Measurements from ENCODE around the gene RARRES2. TPM values are rescaled to one million over a fixed set of nuclear protein-coding genes. Genes with fewer than 3 reads are reported as not detected.

RARRES2 gene
- not detected in 2 replicates for total RNA-seq (2021)
- Bru-seq, nascent RNA, result not detected
- not detected for BruChase-seq, experiment 1, labeled RNA remaining after a 2-hour chase
- BruChase-seq, experiment 2, labeled RNA remaining after a 6-hour chase, result not detected
- long read RNA-seq, result 0 reads

- Histone ChIP-seq H3F3A (ENCODE audit: insufficient read depth, low read depth) (0 out of 2 replicates have a peak, but pooled peaks cover 8% of the 10 kb centered on the region), H3K27me3 (ENCODE audit: insufficient read depth, low read depth) (no peaks in the 10 kb centered on the region), H3K79me2 (ENCODE audit: low read depth) (no peaks in the 10 kb centered on the region), H3K9me2 (ENCODE audit: insufficient read depth) (no peaks in the 10 kb centered on the region), H4K20me1 (ENCODE audit: insufficient read depth) (no peaks in the 10 kb centered on the region; the same call in 1 of the 2 replicates), H3K36me3 (ENCODE audit: low read depth) (no peaks in the 10 kb centered on the region), H3K27ac (no peak within 1 kb of the TSS), H3K4me3 (no peak within 1 kb of the TSS), H3K4me2 (no peak within 1 kb of the TSS), H2AFZ (no peak within 1 kb of the TSS), H3K4me1 (replicated peaks; ENCODE audit: insufficient read depth) (no peaks in the 10 kb centered on the region), H3K9me3 (ENCODE audit: insufficient read depth, low read depth) (peaks cover 4% of the 10 kb centered on the region; the same call in 1 of the 2 replicates)
- CTCF ChIA-PET, result no interaction called here
- POLR2A ChIA-PET (ENCODE audit: unreplicated experiment), result no interaction called here
- TF ChIP-seq EZH2 (IDR thresholded peaks at IDR 0.05; ENCODE audit: low read depth), result no peak
- TF ChIP-seq, protein P1, sequence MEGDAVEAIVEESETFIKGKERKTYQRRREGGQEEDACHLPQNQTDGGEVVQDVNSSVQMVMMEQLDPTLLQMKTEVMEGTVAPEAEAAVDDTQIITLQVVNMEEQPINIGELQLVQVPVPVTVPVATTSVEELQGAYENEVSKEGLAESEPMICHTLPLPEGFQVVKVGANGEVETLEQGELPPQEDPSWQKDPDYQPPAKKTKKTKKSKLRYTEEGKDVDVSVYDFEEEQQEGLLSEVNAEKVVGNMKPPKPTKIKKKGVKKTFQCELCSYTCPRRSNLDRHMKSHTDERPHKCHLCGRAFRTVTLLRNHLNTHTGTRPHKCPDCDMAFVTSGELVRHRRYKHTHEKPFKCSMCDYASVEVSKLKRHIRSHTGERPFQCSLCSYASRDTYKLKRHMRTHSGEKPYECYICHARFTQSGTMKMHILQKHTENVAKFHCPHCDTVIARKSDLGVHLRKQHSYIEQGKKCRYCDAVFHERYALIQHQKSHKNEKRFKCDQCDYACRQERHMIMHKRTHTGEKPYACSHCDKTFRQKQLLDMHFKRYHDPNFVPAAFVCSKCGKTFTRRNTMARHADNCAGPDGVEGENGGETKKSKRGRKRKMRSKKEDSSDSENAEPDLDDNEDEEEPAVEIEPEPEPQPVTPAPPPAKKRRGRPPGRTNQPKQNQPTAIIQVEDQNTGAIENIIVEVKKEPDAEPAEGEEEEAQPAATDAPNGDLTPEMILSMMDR (conservative IDR thresholded peaks at IDR 0.05), result no peak
- no peak for DNase-seq
- intact Hi-C loops (cut with micrococcal nuclease; ENCODE audit: unreplicated experiment), result no loop called here
- no TSS peak for BruUV-seq (replicated peaks)
These were observed at the start of gene RARRES2 for GRCh38 chr7:150341263-150342120. RARRES2 (minus strand) TSS chr7:150341629; CDS start chr7:150340609, 1,020 bp downstream.

GRCh38 chr7:150390205-150390604, 48.8 kb upstream of the RARRES2 start:
- no peak overlapping the region for H3K27ac ChIP-seq
- peaks cover 8% of the 10 kb centered on the region; the same call in 1 of the 2 replicates for H3F3A ChIP-seq (ENCODE audit: insufficient read depth, low read depth)
- H3K9me2 ChIP-seq (ENCODE audit: insufficient read depth), result no peaks in the 10 kb centered on the region
- H3K27me3 ChIP-seq (ENCODE audit: insufficient read depth, low read depth), result no peaks in the 10 kb centered on the region
- BruUV-seq (replicated peaks), result no TSS peak
- no peak overlapping the region for H3K4me3 ChIP-seq
- H4K20me1 ChIP-seq (ENCODE audit: insufficient read depth), result no peaks in the 10 kb centered on the region
- no peak overlapping the region for H2AFZ ChIP-seq
- TF ChIP-seq, protein P1 (conservative IDR thresholded peaks at IDR 0.05), result no peak
- TF ChIP-seq EZH2 (IDR thresholded peaks at IDR 0.05; ENCODE audit: low read depth), result no peak
- no peaks in the 10 kb centered on the region for H3K9me3 ChIP-seq (ENCODE audit: insufficient read depth, low read depth)
- no peak overlapping the region for H3K4me2 ChIP-seq
- ChIA-PET POLR2A (ENCODE audit: unreplicated experiment) (no interaction called here), CTCF (no interaction called here)
- no peaks in the 10 kb centered on the region for H3K4me1 ChIP-seq (replicated peaks; ENCODE audit: insufficient read depth)
- H3K36me3 ChIP-seq (ENCODE audit: low read depth), result no peaks in the 10 kb centered on the region
- intact Hi-C loops (cut with micrococcal nuclease; ENCODE audit: unreplicated experiment), result no loop called here
- H3K79me2 ChIP-seq (ENCODE audit: low read depth), result no peaks in the 10 kb centered on the region
- DNase-seq, result no peak

DNA sequence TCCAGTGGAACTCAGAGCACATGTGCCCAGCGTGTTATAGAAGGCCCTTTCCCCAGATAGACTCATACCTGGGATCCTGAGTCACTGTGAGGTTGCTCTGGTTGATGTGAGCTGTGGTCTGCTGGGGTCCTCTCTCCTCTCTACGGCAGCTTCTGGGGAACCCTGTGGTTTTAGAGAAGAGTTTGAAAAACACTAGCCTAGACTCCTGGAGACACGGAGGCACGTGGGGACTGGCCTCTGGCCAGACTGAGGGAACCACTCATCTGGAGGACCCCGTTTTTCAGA, 48.0 kb upstream of the RARRES2 start:
- H3K4me1 ChIP-seq (replicated peaks; ENCODE audit: insufficient read depth), result no peaks in the 10 kb centered on the region
- no peaks in the 10 kb centered on the region for H3K9me3 ChIP-seq (ENCODE audit: insufficient read depth, low read depth)
- no peak overlapping the region for H3K27ac ChIP-seq
- H3K4me3 ChIP-seq, result no peak overlapping the region
- no peak for DNase-seq
- no TSS peak for BruUV-seq (replicated peaks)
- CTCF ChIA-PET, result no interaction called here
- intact Hi-C loops (cut with micrococcal nuclease; ENCODE audit: unreplicated experiment), result no loop called here
- POLR2A ChIA-PET (ENCODE audit: unreplicated experiment), result no interaction called here
- no peaks in the 10 kb centered on the region for H3K36me3 ChIP-seq (ENCODE audit: low read depth)
- H3K79me2 ChIP-seq (ENCODE audit: low read depth), result no peaks in the 10 kb centered on the region
- H3K27me3 ChIP-seq (ENCODE audit: insufficient read depth, low read depth), result no peaks in the 10 kb centered on the region
- H3K9me2 ChIP-seq (ENCODE audit: insufficient read depth), result no peaks in the 10 kb centered on the region
- H2AFZ ChIP-seq, result no peak overlapping the region
- peaks cover 8% of the 10 kb centered on the region; the same call in 1 of the 2 replicates for H3F3A ChIP-seq (ENCODE audit: insufficient read depth, low read depth)
- H4K20me1 ChIP-seq (ENCODE audit: insufficient read depth), result no peaks in the 10 kb centered on the region
- TF ChIP-seq, protein P1 (conservative IDR thresholded peaks at IDR 0.05), result no peak
- no peak for TF ChIP-seq EZH2 (IDR thresholded peaks at IDR 0.05; ENCODE audit: low read depth)
- H3K4me2 ChIP-seq, result no peak overlapping the region

Measured in PC-9 (cell line).